Duodenal mucosa (tissue), 2 donors: ENCODE data around the gene ACOT13.

Experiments
- H3K27ac ChIP-seq: one replicate; pipeline ENCODE4 v1.7.0; 2013; ENCODE audit warnings: low read depth, low read length
- H3K27me3 ChIP-seq, 2 donors: one replicate each; pipeline ENCODE4 v1.7.0; 2013; ENCODE audit warnings: low read length in 2 of 2, control low read depth in 1 of 2; ENCODE audit not compliant: insufficient read depth in 2 of 2, control insufficient read depth in 1 of 2
- H3K36me3 ChIP-seq, 2 donors: one replicate each; pipeline ENCODE4 v1.7.0; 2013; ENCODE audit warnings: low read length in 2 of 2, control low read depth in 1 of 2; ENCODE audit not compliant: insufficient read depth in 2 of 2, control insufficient read depth in 1 of 2
- H3K4me1 ChIP-seq, 2 donors: one replicate each; pipeline ENCODE4 v1.7.0; 2013; ENCODE audit warnings: low read length in 2 of 2, control low read depth in 1 of 2; ENCODE audit not compliant: insufficient read depth in 2 of 2, control insufficient read depth in 1 of 2
- H3K4me3 ChIP-seq, 2 donors: one replicate each; pipeline ENCODE4 v1.7.0; 2013; ENCODE audit warnings: low read length in 2 of 2, low read depth in 1 of 2
- H3K9ac ChIP-seq, 2 donors: one replicate each; pipeline ENCODE4 v1.7.0; 2013; ENCODE audit warnings: low read length in 2 of 2, low read depth in 1 of 2
- H3K9me3 ChIP-seq, 2 donors: one replicate each; pipeline ENCODE4 v1.7.0; 2013; ENCODE audit warnings: low read length in 2 of 2, control low read depth in 1 of 2; ENCODE audit not compliant: control insufficient read depth in 1 of 2

The ACOT13 gene

GRCh38 chr6:24642061-24642460 lies 24.8 kb upstream of the ACOT13 start:
- no peaks in the 10 kb centered on the region for H3K36me3 ChIP-seq
- H3K4me1 ChIP-seq = peaks cover 10 to 13% of the 10 kb centered on the region in 2 donors
- H3K9me3 ChIP-seq = no peaks in the 10 kb centered on the region
- H3K9ac ChIP-seq = no peak overlapping the region
- no peak overlapping the region for H3K27ac ChIP-seq
- no peak overlapping the region for H3K4me3 ChIP-seq
- peaks cover 5 to 12% of the 10 kb centered on the region in 2 donors for H3K27me3 ChIP-seq

DNA sequence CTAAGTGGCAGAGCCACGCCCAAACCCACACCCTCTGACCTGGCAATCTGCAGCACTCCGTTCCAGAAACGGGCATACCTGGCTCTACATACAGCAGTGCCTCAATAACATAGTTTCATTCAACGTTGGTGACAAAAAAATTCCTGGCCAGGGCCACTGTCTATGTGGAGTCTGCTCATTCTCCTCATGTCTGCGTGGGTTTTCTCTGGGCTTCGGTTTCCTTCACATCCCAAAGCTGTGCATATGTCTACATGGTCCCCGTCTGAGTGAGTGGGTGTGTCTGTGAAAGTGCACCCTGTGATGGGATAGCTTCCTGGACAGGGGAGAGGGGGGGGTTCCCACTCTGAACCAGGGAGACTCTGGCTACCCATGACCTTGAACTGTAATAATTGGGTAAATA lies 23.0 kb upstream of the ACOT13 start:
- Histone ChIP-seq H3K9ac (no peak overlapping the region), H3K27ac (no peak overlapping the region), H3K36me3 (no peaks in the 10 kb centered on the region), H3K9me3 (no peaks in the 10 kb centered on the region), H3K4me3 (no peak overlapping the region), H3K4me1 (peaks cover 10 to 13% of the 10 kb centered on the region in 2 donors), H3K27me3 (peaks cover 5 to 12% of the 10 kb centered on the region in 2 donors)

DNA sequence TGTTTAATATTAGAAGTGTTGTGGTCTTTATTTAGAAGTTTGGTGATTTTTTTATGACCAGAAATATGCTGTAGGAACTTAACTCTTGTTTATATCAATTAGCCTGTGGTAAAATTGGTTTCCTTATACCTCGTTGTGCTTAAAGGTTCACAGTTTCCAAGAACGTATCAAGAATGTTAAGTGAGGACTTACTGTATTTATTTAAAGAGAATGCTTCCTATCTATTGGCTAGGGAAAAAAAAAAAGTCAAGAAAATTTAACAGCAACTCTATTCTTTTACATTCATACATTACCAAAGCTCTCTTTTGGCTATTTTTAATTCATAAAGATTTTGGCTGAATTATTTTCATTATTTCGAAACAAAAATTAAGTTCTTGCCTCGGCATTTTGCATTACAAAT lies 22.5 kb upstream of the ACOT13 start:
- Histone ChIP-seq H3K9ac (no peak overlapping the region), H3K27me3 (peaks cover 5 to 12% of the 10 kb centered on the region in 2 donors), H3K9me3 (no peaks in the 10 kb centered on the region), H3K36me3 (no peaks in the 10 kb centered on the region), H3K27ac (no peak overlapping the region), H3K4me3 (no peak overlapping the region), H3K4me1 (peaks cover 10 to 13% of the 10 kb centered on the region in 2 donors)

DNA sequence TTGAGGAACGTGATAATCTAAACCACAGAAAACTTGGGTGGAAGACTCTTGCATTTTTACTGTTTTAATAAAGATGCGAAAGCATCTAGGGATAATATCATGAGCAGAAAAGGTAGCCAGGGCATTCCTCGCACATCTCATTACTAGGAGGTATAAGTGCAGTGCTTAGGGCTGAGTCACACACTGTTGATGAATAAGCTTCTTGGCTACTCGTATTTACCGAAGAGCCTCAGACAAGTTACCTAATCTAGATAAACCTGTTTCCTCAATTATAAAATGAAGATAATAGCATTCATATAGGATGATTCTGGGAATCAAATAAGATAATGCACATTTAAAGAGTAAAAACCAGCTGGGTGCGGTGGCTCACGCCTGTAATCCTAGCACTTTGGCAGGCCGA lies 20.1 kb upstream of the ACOT13 start:
- Histone ChIP-seq H3K9ac (no peak overlapping the region), H3K36me3 (peaks cover 14 to 18% of the 10 kb centered on the region in 2 donors), H3K9me3 (no peaks in the 10 kb centered on the region), H3K4me1 (peaks cover 10 to 13% of the 10 kb centered on the region in 2 donors), H3K4me3 (no peak overlapping the region), H3K27me3 (peaks cover 5 to 12% of the 10 kb centered on the region in 2 donors), H3K27ac (no peak overlapping the region)

- H3K27me3 ChIP-seq = peaks cover 5 to 12% of the 10 kb centered on the region in 2 donors
- H3K27ac ChIP-seq = no peak overlapping the region
- H3K36me3 ChIP-seq = peaks cover 21 to 33% of the 10 kb centered on the region in 2 donors
- peaks cover 10 to 13% of the 10 kb centered on the region in 2 donors for H3K4me1 ChIP-seq
- H3K4me3 ChIP-seq = no peak overlapping the region
- no peak overlapping the region for H3K9ac ChIP-seq
- no peaks in the 10 kb centered on the region for H3K9me3 ChIP-seq
These were observed 18.6 kb upstream of the ACOT13 start for GRCh38 chr6:24648276-24648675.

GRCh38 chr6:24649691-24650090 lies 17.2 kb upstream of the ACOT13 start:
- Histone ChIP-seq H3K4me3 (no peak overlapping the region), H3K27ac (no peak overlapping the region), H3K27me3 (peaks cover 0 to 2% of the 10 kb centered on the region in 2 donors), H3K9ac (no peak overlapping the region), H3K36me3 (peaks cover 28 to 39% of the 10 kb centered on the region in 2 donors), H3K4me1 (peaks cover 10 to 13% of the 10 kb centered on the region in 2 donors), H3K9me3 (no peaks in the 10 kb centered on the region)

DNA sequence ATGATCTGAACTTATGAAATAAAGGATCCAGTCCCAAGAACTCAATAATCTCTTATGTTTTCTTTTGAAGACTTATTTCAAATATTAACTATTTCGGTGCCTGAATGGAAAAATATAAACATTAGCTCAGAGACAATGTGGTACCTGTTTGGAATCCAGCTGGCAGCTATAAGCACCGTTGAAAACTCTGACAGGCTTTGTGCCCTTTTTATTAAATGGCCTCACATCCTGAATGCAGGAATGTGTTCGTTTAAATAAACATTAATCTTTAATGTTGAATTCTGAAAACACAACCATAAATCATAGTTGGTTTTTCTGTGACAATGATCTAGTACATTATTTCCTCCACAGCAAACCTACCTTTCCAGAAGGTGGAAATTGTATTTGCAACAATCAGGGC lies 16.5 kb upstream of the ACOT13 start:
- no peaks in the 10 kb centered on the region for H3K27me3 ChIP-seq
- peaks cover 8 to 12% of the 10 kb centered on the region in 2 donors for H3K4me1 ChIP-seq
- H3K9ac ChIP-seq = no peak overlapping the region
- no peaks in the 10 kb centered on the region for H3K9me3 ChIP-seq
- H3K27ac ChIP-seq = no peak overlapping the region
- H3K36me3 ChIP-seq = peaks cover 32 to 43% of the 10 kb centered on the region in 2 donors
- H3K4me3 ChIP-seq = no peak overlapping the region

DNA sequence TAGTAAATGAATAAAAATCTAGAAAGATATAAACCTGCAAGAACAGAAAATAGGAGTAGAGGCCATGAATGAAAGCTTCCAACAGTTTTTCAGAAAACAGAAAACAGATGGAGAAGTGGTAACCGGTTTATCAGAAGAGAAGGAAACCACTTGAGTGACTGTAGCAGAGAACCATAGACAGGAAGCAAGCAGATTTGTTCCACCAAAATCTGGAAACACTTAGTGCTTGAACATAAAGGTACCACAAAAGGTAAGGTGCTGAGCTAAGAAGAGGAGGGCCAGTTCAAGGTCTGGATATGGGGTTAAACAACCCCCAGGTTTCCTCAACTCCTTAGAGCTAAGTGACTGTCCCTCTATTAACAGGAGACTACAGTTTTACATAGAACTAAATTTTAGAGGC lies 11.7 kb upstream of the ACOT13 start:
- Histone ChIP-seq H3K36me3 (peaks cover 32 to 66% of the 10 kb centered on the region in 2 donors), H3K9ac (no peak overlapping the region), H3K27me3 (no peaks in the 10 kb centered on the region), H3K4me1 (peaks cover 8 to 11% of the 10 kb centered on the region in 2 donors), H3K4me3 (no peak overlapping the region), H3K27ac (no peak overlapping the region), H3K9me3 (no peaks in the 10 kb centered on the region)

DNA sequence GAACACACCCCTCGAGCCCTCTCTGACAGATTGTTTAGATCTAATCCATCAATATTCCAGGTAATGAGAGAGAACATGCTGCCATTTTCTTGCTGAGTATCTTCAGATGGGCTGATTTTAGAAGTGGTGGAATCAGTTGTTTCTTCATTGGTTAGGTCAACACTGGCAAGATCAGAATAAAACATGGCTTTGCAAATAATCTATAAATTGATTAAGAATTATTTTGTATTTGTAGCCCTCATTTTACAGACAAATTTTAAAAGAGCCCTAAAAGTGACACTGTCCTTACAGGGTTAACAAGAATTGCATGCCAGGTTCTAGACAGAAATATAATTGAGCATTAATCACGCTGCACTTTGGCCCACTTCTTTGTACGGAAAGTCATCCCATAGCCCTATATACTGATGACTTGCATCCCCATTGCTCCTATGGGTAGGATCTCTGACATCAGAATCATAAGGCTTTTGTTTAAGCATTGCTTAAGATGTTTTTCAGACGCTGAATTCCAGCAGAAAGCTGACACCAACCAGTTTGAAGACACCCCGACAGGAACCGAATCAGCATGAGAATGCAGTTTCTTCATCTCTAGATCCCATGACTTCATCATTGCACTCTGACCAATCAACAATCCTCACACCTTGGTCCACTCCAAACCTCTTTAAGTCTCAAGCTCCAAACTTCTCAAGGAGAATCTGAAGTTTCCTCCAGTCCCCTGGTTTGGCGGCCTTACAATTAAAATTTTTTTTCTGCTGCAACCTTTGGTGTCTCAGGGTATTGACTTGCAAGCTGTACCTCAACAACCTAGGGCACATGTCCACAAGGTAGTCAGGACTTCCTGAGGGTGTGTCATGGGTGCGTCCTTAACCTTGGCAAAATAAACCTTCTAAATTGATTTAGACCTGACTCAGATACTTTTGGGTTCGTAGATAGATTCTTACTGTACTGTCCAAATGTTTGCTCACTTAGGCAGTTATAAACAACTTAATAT lies 8.0 kb upstream of the ACOT13 start:
- H3K9ac ChIP-seq = no peak overlapping the region
- no peaks in the 10 kb centered on the region for H3K9me3 ChIP-seq
- H3K4me1 ChIP-seq = peaks cover 20 to 23% of the 10 kb centered on the region in 2 donors
- no peak overlapping the region for H3K27ac ChIP-seq
- no peaks in the 10 kb centered on the region for H3K27me3 ChIP-seq
- H3K4me3 ChIP-seq = no peak overlapping the region
- peaks cover 9 to 46% of the 10 kb centered on the region in 2 donors for H3K36me3 ChIP-seq

- Histone ChIP-seq H3K4me3 (no peak overlapping the region), H3K4me1 (peaks cover 23 to 24% of the 10 kb centered on the region in 2 donors), H3K9ac (no peak overlapping the region), H3K36me3 (peaks cover 8 to 45% of the 10 kb centered on the region in 2 donors), H3K27ac (no peak overlapping the region), H3K27me3 (no peaks in the 10 kb centered on the region), H3K9me3 (no peaks in the 10 kb centered on the region)
These were observed 7.3 kb upstream of the ACOT13 start for GRCh38 chr6:24659561-24659960.
